GM12864 (cell line): ENCODE measurements around the gene LEPR.
"Not testable (repeated sequence)": the region's sequence is repeated elsewhere in the genome, so short reads cannot be mapped to it uniquely, and the experiment has no call there.

Source experiments
- DNase-seq: peaks from one replicate; pipeline ENCODE4 v3.0.0-alpha.2; 2011; ENCODE audit warnings: low read depth
- H3K4me3 ChIP-seq: 2 replicates; pipeline ENCODE4 v1.5.1; 2011; ENCODE audit warnings: mild to moderate bottlenecking, low read depth, low read length, control low read depth
- CTCF ChIP-seq: IDR thresholded peaks from 2 replicates; pipeline ENCODE4 v1.5.1; 2011; ENCODE audit warnings: low read depth, mild to moderate bottlenecking, moderate library complexity, low read length, control low read depth, inconsistent platforms; ENCODE audit errors: missing control alignments

The LEPR gene

GRCh38 chr1:65458730-65459396 lies 38.4 kb downstream of the LEPR start:
- DNase-seq: no peak
- no peak overlapping the region for H3K4me3 ChIP-seq
- no peak for TF ChIP-seq CTCF

- TF ChIP-seq CTCF: peak; percentile 68
- H3K4me3 ChIP-seq: no peak overlapping the region
- DNase-seq: no peak
These were observed 38.9 kb downstream of the LEPR start for GRCh38 chr1:65459397-65459768.

GRCh38 chr1:65465837-65466236 lies 45.4 kb downstream of the LEPR start:
- not testable (repeated sequence) for DNase-seq, H3K4me3 ChIP-seq

GRCh38 chr1:65467536-65467935 lies 47.1 kb downstream of the LEPR start:
- no peak for TF ChIP-seq CTCF
- no peak overlapping the region for H3K4me3 ChIP-seq
- DNase-seq: no peak

- no peak for TF ChIP-seq CTCF
- no peak overlapping the region for H3K4me3 ChIP-seq
- no peak for DNase-seq
These were observed 48.8 kb downstream of the LEPR start for GRCh38 chr1:65469126-65469888.

GRCh38 chr1:65469889-65470340 lies 49.4 kb downstream of the LEPR start:
- no peak for DNase-seq
- H3K4me3 ChIP-seq: no peak overlapping the region
- TF ChIP-seq CTCF: no peak
